NCI-H510A (cell line): Measurements from ENCODE around the gene TRAM2.

Experiments
- DNase-seq: peaks from one replicate; lab custom pipeline; 2025; lab: John Stamatoyannopoulos, UW

TRAM2 gene

GRCh38 chr6:52531834-52532233, 45.0 kb downstream of the TRAM2 start:
- DNase-seq = no peak

- DNase-seq = no peak
These were observed 45.5 kb downstream of the TRAM2 start for GRCh38 chr6:52531396-52531795.

- no peak for DNase-seq
These were observed 46.5 kb downstream of the TRAM2 start for GRCh38 chr6:52530351-52530750.

GRCh38 chr6:52529311-52529710, 47.5 kb downstream of the TRAM2 start:
- DNase-seq = no peak

GRCh38 chr6:52527436-52527835, 49.4 kb downstream of the TRAM2 start:
- DNase-seq = no peak

GRCh38 chr6:52526634-52527033, 50.2 kb downstream of the TRAM2 start:
- DNase-seq = no peak

- DNase-seq = no peak
These were observed 51.9 kb downstream of the TRAM2 start for GRCh38 chr6:52524918-52525317.

- no peak for DNase-seq
These were observed 53.3 kb downstream of the TRAM2 start for GRCh38 chr6:52523378-52524142.

- DNase-seq = no peak
These were observed 54.2 kb downstream of the TRAM2 start for GRCh38 chr6:52522655-52523054.

GRCh38 chr6:52522151-52522626, 54.7 kb downstream of the TRAM2 start:
- no peak for DNase-seq

GRCh38 chr6:52519618-52520017, 57.2 kb downstream of the TRAM2 start:
- no peak for DNase-seq

- DNase-seq = no peak
These were observed 58.4 kb downstream of the TRAM2 start for GRCh38 chr6:52518279-52518945.

- DNase-seq = no peak
These were observed 59.2 kb downstream of the TRAM2 start for GRCh38 chr6:52517502-52518278.

GRCh38 chr6:52516943-52517342, 59.9 kb downstream of the TRAM2 start:
- DNase-seq = no peak

GRCh38 chr6:52516269-52516668, 60.6 kb downstream of the TRAM2 start:
- DNase-seq = no peak

- no peak for DNase-seq
These were observed 61.5 kb downstream of the TRAM2 start for GRCh38 chr6:52515219-52515960.

- DNase-seq = no peak
These were observed 62.3 kb downstream of the TRAM2 start for GRCh38 chr6:52514514-52514913.

- DNase-seq = no peak
These were observed 63.0 kb downstream of the TRAM2 start for GRCh38 chr6:52513896-52514295.

GRCh38 chr6:52513464-52513863, 63.4 kb downstream of the TRAM2 start:
- DNase-seq = no peak

- DNase-seq = no peak
These were observed 64.7 kb downstream of the TRAM2 start for GRCh38 chr6:52512199-52512598.

- no peak for DNase-seq
These were observed 65.2 kb downstream of the TRAM2 start for GRCh38 chr6:52511572-52512151.

- DNase-seq = no peak
These were observed 65.7 kb downstream of the TRAM2 start for GRCh38 chr6:52511163-52511562.
